GM12801 (cell line): Measurements from ENCODE around the gene SEPSECS.

Source experiments
- TF ChIP-seq, protein P1 (sequence below): IDR thresholded peaks from one replicate; pipeline ENCODE4 v1.5.1; 2011; ENCODE audit warnings: control low read depth; ENCODE audit not compliant: insufficient read length; ENCODE audit errors: extremely low read depth

The SEPSECS gene

GRCh38 chr4:25180524-25181131 lies 20.4 kb upstream of the SEPSECS start:
- TF ChIP-seq, protein P1, sequence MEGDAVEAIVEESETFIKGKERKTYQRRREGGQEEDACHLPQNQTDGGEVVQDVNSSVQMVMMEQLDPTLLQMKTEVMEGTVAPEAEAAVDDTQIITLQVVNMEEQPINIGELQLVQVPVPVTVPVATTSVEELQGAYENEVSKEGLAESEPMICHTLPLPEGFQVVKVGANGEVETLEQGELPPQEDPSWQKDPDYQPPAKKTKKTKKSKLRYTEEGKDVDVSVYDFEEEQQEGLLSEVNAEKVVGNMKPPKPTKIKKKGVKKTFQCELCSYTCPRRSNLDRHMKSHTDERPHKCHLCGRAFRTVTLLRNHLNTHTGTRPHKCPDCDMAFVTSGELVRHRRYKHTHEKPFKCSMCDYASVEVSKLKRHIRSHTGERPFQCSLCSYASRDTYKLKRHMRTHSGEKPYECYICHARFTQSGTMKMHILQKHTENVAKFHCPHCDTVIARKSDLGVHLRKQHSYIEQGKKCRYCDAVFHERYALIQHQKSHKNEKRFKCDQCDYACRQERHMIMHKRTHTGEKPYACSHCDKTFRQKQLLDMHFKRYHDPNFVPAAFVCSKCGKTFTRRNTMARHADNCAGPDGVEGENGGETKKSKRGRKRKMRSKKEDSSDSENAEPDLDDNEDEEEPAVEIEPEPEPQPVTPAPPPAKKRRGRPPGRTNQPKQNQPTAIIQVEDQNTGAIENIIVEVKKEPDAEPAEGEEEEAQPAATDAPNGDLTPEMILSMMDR: no peak

DNA sequence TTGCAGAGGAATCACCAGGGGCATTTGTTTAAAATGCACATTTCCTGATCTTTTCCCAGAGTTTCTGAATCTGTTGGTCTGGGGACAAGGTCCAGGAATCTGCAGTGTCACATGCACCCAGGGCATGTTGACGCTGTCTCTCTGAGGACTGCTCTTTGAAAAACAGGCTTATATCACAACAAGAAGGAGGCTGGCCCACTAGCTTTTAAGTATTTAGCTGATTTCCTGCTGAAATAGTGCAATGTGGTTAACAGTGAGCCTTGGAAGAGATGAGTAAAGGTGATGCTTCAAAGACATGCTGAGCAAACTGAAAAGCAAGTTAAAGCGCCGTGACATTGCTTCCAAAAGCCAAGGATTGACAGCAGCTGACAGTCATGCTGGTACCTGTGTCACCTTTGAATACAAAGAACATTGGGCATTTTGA lies 18.6 kb upstream of the SEPSECS start:
- TF ChIP-seq, protein P1: no peak

DNA sequence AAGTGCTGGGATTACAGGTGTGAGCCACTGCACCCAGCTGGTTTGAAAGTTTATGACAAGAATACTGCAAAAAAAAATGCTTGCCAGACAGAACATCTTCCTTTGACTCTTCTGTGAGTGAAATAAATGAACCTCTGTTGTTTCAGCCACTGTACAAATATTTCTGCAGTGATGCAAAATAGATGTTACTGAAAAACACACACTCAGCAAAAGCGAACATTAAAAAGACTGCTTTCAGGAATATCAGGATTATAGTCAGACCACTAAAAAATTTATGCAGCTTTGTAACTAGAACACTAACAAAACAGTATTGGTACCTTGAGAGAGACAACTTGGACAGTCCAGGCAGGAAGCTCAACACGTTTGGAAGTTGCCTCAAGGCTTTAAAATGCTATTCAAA lies 16.9 kb upstream of the SEPSECS start:
- TF ChIP-seq, protein P1: no peak

GRCh38 chr4:25174674-25175073 lies 14.4 kb upstream of the SEPSECS start:
- TF ChIP-seq, protein P1: no peak

DNA sequence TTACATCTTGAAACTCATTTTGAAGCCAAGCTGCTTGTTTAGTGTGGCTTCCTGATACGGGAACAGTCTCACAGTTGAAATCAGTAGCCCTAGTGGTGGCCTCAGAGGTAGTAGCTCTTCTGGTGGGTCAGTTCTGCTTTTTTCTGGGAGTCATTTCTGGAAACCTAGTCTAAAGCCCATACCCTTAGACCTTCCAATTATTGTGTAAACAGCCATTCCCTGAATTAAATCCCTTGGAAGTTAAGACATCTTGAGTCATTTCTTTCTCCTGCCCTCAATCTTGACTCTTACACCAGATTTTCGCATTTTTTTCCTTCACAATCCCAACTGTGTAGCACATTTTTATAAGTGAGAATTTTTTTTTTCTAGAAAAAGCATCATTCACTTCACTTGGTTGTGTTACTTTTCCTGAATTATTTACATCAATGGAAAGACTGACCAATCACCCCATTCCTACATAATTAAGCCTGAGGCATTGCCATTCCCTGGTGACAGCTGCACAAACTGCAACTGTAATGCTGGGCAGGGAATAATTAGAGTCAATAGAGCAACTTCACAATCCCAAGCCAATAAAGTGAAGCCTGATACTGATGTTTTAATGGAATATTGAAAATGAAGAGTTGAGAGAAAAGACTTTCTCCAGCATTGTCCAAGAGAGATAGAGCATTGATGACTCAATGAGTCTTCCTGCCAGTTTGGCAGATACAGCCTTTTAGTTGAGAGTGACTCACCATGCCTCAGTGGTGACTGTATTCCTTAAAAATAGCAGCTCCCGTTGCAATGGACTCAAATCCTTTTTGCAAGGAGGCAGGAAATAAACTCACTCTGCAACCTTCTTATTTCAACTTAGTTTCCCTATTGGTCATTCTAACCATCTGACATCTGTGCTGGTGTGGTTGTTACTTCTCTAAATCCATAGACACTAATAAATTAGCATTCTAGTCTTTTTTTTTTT lies 13.0 kb upstream of the SEPSECS start:
- TF ChIP-seq, protein P1: no peak

DNA sequence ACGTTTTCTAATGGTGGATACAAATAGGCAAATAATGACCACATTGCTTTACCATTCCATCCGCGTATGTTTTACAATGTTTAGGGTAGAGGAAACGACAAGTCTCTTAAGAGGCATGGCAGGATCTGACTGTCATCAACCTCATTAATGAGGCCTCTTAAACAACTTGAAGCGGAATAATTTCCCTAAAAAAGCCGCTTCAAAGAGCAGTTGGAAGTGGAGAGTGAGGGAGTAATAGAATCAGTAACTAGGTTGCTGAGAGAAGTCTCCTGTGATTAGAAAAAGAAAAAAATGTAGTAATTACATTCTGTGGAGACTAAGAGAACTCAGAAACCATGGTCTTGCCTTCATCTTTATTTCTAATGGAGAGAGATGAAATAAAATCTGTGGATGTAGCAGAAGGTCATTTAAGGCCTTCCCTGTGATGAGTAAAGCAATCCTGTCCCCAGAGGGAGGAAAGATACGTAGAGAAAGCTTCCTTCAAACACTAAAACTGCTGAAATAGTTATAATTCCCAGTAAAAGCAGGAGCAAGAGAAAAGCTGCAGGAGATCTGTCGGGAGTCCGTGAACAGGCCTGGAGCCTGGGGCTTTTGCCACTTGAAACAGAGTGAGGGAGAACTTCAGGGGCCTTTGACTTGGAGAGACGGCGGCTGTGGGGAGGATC lies 11.1 kb upstream of the SEPSECS start:
- TF ChIP-seq, protein P1: no peak

GRCh38 chr4:25169446-25169845 lies 9.2 kb upstream of the SEPSECS start:
- TF ChIP-seq, protein P1: no peak
